Right renal pelvis (tissue), 4 donors: Measurements from ENCODE around the gene STXBP2. TPM values are rescaled to one million over a fixed set of nuclear protein-coding genes. Genes with fewer than 3 reads are reported as not detected.

Experiments
- DNase-seq, 4 donors: peaks; one replicate each; pipeline ENCODE4 v3.0.0-alpha.2; 2013; ENCODE audit warnings: low read depth in 4 of 4, low spot score in 3 of 4, missing footprints in 1 of 4
- polyA plus RNA-seq, 4 donors: library from polyadenylated mRNA; unstranded; fragments of 120-200 nt; gene quantifications; one replicate each; pipeline ENCODE4 v1.2.1, GENCODE V29; 2013; ENCODE audit not compliant: insufficient read length in 4 of 4

The STXBP2 gene
- polyA plus RNA-seq, result 10 to 100 TPM; 54.9 to 68.0 (median 66.3) TPM

DNA sequence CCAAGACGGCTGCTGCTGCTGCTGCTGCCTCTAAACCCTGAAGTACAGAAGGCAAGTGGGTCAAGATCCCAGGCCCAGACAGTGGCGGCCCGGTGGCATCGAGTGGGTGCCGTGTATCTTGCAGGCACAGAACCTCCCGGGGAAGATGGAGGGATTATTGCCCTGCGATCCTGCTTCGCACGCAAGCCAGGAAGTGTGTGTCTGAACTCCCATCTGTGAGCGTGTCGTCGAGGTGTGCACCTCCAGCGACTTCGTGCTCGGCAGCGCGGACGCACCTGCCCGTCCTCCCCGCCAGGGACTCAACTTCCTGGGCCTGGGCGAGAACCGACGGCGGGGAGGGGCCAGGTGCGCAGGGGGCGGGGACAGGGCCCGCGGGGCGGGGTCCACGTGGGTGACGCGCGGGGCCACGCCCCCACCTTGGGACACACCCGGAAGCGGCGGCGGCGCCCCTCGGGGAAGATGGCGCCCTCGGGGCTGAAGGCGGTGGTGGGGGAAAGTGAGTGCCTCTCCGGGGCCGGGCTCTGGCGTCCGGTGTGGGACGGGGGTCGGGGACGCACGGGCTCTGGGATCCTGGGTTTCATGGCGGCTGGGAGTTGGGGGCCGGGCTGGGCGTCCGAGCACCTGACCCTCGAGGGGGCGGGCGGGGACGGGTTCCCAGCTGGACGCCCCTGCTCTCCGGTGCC, at the start of gene STXBP2:
STXBP2 (plus strand) TSS at position 420 of the 683 bp plus-strand sequence; CDS start at position 460, 40 bp downstream.
- DNase-seq, result peak; percentile 32 to 52 (median 44)

- no peak for DNase-seq
Observed at GRCh38 chr19:7589822-7590221, 47.1 kb upstream of the STXBP2 start.

DNA sequence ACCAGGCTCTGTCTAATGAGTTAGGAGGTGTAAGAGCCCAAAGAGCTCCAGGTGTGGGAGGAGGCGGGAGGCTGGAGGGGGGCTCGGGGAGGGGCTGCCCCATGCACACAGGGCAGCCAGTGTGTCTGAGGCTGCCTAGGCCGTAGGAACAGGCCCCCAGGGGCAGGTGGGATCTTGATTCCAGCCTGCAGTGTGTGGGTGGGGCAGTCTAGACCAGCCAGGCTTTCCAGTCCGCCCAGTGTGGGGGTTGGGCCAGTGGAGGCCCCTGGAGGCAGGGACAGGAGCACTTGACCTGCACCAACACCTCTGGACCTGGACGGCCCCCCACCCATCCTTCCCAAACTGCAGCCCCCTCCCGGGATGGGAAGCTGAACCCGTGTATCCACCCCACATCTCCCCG, 46.7 kb upstream of the STXBP2 start:
- no peak for DNase-seq

GRCh38 chr19:7595466-7596133, 41.3 kb upstream of the STXBP2 start, which contains the start of gene CAMSAP3:
CAMSAP3 (plus strand) TSS chr19:7595863; CDS start chr19:7596003, 140 bp downstream.
- DNase-seq, result peak; percentile 20 to 44 (median 36)

- DNase-seq, result no peak
Observed at GRCh38 chr19:7596211-7596937, 40.5 kb upstream of the STXBP2 start.

DNA sequence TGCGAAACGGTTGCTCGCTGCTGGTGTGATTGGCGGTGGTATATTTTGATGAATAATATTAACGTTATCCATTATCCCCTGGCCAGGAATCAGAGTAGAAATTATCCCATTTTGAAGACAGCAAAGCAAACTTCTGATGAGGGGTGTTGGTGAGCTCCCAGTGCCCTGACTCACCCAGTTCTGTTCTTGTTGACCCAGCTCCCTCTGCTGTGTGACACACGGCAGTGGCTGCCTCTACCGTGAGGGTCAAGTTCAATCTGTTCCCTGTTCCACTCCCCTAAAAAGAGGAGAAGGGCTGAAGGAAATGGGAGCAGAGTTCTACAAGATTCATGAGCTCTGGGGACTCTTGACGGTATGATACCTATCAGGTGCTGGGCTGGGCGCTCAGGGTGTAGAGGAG, 39.2 kb upstream of the STXBP2 start:
- no peak for DNase-seq

- no peak for DNase-seq
Observed at GRCh38 chr19:7598180-7598579, 38.7 kb upstream of the STXBP2 start.

DNA sequence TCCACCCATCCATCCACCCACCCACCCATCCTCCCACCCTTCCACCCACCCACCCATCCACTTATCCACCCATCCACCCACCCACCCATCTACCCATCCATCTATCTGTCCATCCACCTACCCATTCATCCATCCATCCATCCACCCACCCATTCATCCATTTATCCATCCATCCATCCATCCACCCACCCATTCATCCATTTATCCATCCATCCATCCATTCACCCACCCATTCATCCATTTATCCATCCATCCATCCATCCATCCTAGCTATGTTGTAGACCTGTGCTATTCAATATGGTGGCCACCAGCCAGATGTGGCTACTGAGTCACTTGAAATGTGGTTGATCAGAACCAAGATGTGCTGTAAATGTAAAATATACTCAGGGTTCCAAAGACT, 36.2 kb upstream of the STXBP2 start:
- no peak for DNase-seq

DNA sequence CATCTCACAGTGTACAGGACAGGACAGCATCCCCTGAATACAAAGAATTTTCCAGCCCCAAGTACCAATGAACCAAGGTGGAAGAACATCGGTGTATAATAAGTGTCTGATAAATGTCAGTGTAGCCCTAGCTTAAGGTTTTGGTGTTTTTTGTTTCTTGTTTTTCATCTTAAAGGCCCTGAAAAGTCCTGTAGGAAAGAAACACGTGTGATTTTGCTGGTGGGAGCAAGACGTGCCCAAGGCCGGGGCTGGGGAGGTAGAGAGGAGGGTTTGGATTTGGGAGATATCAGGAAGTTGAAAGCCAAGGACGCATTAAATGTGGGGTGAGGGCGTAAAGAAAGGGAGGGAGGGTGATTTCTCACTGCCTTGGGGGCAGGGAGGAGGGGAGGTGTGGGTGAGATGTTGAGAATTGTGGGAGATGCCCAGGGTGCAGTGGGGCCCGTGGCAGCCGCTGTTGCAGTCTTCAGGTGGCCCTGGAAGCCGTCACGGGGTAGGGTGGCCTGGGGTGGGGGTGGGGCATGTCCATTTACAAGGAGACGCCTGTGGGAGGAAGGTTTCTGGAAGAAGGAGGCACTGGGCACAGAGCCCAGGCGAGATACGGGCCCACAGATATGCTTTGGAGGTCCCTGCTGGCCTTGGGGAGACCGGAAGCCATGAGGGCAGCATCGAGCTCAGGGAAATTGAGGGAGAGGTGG, 34.5 kb upstream of the STXBP2 start:
- no peak for DNase-seq

DNA sequence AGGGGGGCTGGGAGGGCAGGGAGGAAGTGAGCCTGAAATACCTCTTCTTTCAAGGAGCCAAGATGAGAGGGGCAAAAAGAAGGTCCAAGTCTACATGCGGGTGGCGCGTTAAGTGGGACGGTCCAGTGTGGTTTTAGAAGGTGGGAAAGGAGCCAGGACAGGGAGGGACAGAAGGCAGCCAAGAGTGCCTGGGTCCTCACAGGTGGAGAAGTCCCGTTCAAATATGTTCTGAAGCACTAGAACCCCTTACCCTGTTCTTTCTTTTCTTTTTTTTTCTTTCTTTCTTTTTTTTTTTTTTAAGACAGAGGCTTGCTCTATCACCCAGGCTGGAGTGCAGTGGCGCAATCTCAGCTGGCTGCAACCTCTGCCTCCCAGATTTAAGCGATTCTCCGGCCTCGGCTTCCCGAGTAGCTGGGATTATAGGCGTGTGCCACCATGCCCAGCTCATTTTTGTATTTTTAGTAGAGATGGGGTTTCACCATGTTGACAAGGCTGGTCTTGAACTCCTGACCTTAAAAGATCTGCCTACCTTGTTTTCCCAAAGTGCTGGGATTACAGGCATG, 33.9 kb upstream of the STXBP2 start:
- no peak for DNase-seq

GRCh38 chr19:7603919-7604318, 33.0 kb upstream of the STXBP2 start:
- no peak for DNase-seq

GRCh38 chr19:7605490-7606222, 31.3 kb upstream of the STXBP2 start:
- DNase-seq, result no peak

DNA sequence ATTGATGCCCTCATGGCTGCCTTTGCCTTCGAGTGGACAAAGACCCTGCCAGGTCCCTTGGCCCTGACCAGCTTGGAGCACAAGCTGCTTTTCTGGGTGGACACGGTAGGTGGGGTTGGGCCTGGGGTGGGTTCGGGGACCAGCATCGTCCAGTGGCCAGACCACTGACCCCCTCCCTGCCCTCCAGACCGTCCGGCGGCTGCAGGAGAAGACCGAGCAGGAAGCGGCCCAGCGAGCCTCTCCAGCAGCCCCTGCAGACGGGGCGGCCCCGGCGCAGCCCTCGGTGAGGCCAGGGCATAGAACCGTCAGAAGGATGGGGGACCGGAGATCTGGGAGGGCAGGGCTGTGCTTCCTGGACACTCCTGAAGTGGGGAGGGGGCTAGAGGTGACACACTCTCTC, 30.6 kb upstream of the STXBP2 start:
- no peak for DNase-seq

- no peak for DNase-seq
Observed at GRCh38 chr19:7607212-7607873, 29.6 kb upstream of the STXBP2 start.

- no peak for DNase-seq
Observed at GRCh38 chr19:7607874-7608560, 28.9 kb upstream of the STXBP2 start.

- DNase-seq, result no peak
Observed at GRCh38 chr19:7610491-7611240, 26.2 kb upstream of the STXBP2 start.

DNA sequence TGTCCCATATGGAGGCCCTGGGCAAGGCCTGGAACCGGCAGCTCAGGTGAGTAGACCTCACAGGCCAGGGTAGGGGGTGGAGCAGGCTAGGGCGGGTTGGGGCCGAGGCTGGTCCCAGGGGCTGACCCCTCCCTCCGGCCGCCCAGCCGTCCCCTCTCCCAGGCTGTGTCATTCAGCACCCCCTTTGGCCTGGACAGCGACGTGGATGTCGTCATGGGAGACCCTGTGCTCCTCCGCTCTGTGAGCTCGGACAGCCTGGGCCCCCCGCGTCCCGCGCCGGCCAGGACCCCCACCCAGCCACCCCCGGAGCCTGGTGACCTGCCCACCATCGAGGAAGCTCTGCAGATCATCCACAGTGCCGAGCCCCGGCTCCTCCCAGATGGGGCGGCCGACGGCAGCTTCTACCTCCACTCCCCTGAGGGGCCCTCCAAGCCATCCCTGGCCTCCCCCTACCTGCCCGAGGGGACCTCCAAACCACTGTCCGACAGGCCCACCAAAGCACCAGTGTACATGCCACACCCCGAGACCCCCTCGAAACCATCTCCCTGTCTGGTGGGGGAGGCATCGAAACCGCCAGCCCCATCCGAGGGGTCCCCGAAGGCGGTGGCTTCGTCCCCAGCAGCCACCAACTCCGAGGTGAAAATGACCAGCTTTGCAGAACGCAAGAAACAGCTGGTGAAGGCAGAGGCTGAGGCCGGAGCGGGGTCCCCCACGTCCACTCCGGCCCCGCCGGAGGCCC, 25.2 kb upstream of the STXBP2 start:
- DNase-seq, result no peak
